ENCODE data around the gene ATAD1.
"Not testable (repeated sequence)": the region's sequence is repeated elsewhere in the genome, so short reads cannot be mapped to it uniquely, and the experiment has no call there.

GRCh38 chr10:87855665-87856064 is 37.6 kb upstream of the ATAD1 start:
- not testable (repeated sequence) for TF ChIP-seq CTCF (conservative IDR thresholded peaks at IDR 0.05); EZH2 (IDR thresholded peaks at IDR 0.05; ENCODE audit: low read depth)
